ENCODE data around the gene KCNC4. TPM values are rescaled to one million over a fixed set of nuclear protein-coding genes. Genes with fewer than 3 reads are reported as not detected.

KCNC4 gene
- total and polyA plus RNA-seq, 2 of the 13 experiments (the other 11 are each of a cell fraction or from before 2014, with no cell fraction given), result 0.24 to 0.66 TPM

- no TSS peak for BruUV-seq (replicated peaks)
- no peak for FAIRE-seq
- CTCF ChIA-PET (ENCODE audit: low intra/inter-chr PET ratio, low total read pairs), result no interaction called here
Measured at GRCh38 chr1:110255392-110255787, 45.3 kb downstream of the KCNC4 start.

GRCh38 chr1:110258734-110259133 lies 48.6 kb downstream of the KCNC4 start:
- no peak overlapping the region for H3K4me2 ChIP-seq (ENCODE audit: low read depth, low read length)
- ChIA-PET POLR2A (no interaction called here), CTCF (ENCODE audit: low intra/inter-chr PET ratio, low total read pairs) (no interaction called here)
- peaks cover 2 to 39% of the 10 kb centered on the region in 2 experiments; a peak in 3 of 5 replicates for H3K27me3 ChIP-seq (ENCODE audit: control insufficient read depth in 1 of 2, insufficient read depth in 2 of 2, low read length in 2 of 2)
- ATAC-seq (no peak), FAIRE-seq (no peak), DNase-seq (ENCODE audit: low spot score) (no peak)
- no peak for TF ChIP-seq NCOR1 (IDR thresholded peaks at IDR 0.05; ENCODE audit: borderline replicate concordance, low read length)
- TF ChIP-seq AKAP8 (CRISPR knock-in tag; IDR thresholded peaks at IDR 0.05), result no peak
- TF ChIP-seq YY1 (IDR thresholded peaks at IDR 0.05; ENCODE audit: insufficient read depth, insufficient replicate concordance, low read depth, low read length), result no peak
- no peak for TF ChIP-seq GPBP1L1 (CRISPR knock-in tag; IDR thresholded peaks at IDR 0.05)
- TF ChIP-seq ZBTB3 (CRISPR knock-in tag; IDR thresholded peaks at IDR 0.05; ENCODE audit: borderline replicate concordance, low read depth), result no peak
- no peak for TF ChIP-seq HINFP (CRISPR knock-in tag; IDR thresholded peaks at IDR 0.05; ENCODE audit: low read depth)
- no peak for TF ChIP-seq BHLHE40 (IDR thresholded peaks at IDR 0.05; ENCODE audit: low read length)
- no peak for TF ChIP-seq NPAS2 (CRISPR knock-in tag; IDR thresholded peaks at IDR 0.05; ENCODE audit: borderline replicate concordance)
- TF ChIP-seq NAIF1 (CRISPR knock-in tag; IDR thresholded peaks at IDR 0.05; ENCODE audit: borderline replicate concordance), result no peak
- H3K4me1 ChIP-seq (ENCODE audit: insufficient read depth, low read length), result no peaks in the 10 kb centered on the region
- intact Hi-C loops (cut with micrococcal nuclease; ENCODE audit: unreplicated experiment), result no loop called here
- H3K27ac ChIP-seq (ENCODE audit: extremely low read length, insufficient read depth, low read length), result no peak overlapping the region
- WGBS (ENCODE audit: low lambda C conversion rate), result 0% methylated on average over 2 of the region's 2 CpGs
- no peak overlapping the region for H3K4me3 ChIP-seq (replicated peaks in 1 of 3; ENCODE audit: insufficient read depth in 1 of 3, low read depth in 2 of 3, low read length in 3 of 3)
- no peaks in the 10 kb centered on the region for H3K36me3 ChIP-seq (replicated peaks in 1 of 2; ENCODE audit: control insufficient read depth in 1 of 2, insufficient read depth in 2 of 2, low read length in 2 of 2)
- no peak overlapping the region for H3K9ac ChIP-seq (ENCODE audit: insufficient read depth, low read depth, low read length)
- no TSS peak for BruUV-seq (replicated peaks)
- no peaks in the 10 kb centered on the region for H4K20me1 ChIP-seq (ENCODE audit: insufficient read depth, low read length)
- no peaks in the 10 kb centered on the region for H3K9me3 ChIP-seq (ENCODE audit: low read length)
- in situ Hi-C loops (cut with HindIII; ENCODE audit: extremely low pct_ligation_motif_present, low pct_unique_long_range_greater_than_20kb), result no loop called here
- no peaks in the 10 kb centered on the region for H3K79me2 ChIP-seq (ENCODE audit: insufficient read depth, low read length)
- no peak overlapping the region for H2AFZ ChIP-seq (ENCODE audit: low read length)

More at GRCh38 chr1:110255392-110255787, 45.3 kb downstream of the KCNC4 start:
- Histone ChIP-seq H3K4me2 (ENCODE audit: low read depth, low read length) (no peak overlapping the region), H3K36me3 (replicated peaks in 1 of 2; ENCODE audit: control insufficient read depth in 1 of 2, insufficient read depth in 2 of 2, low read length in 2 of 2) (no peaks in the 10 kb centered on the region), H3K4me1 (ENCODE audit: insufficient read depth, low read length) (no peaks in the 10 kb centered on the region), H3K27ac (ENCODE audit: extremely low read length, insufficient read depth, low read length) (no peak overlapping the region), H4K20me1 (ENCODE audit: insufficient read depth, low read length) (no peaks in the 10 kb centered on the region), H3K9me3 (ENCODE audit: low read length) (no peaks in the 10 kb centered on the region), H3K9ac (ENCODE audit: insufficient read depth, low read depth, low read length) (no peak overlapping the region), H3K27me3 (ENCODE audit: control insufficient read depth in 1 of 2, insufficient read depth in 2 of 2, low read length in 2 of 2) (peaks cover 4 to 32% of the 10 kb centered on the region in 2 experiments; a peak in 3 of 5 replicates), H3K4me3 (replicated peaks in 1 of 3; ENCODE audit: insufficient read depth in 1 of 3, low read depth in 2 of 3, low read length in 3 of 3) (no peak overlapping the region), H2AFZ (ENCODE audit: low read length) (no peak overlapping the region), H3K79me2 (ENCODE audit: insufficient read depth, low read length) (no peaks in the 10 kb centered on the region)
- 51% methylated on average over 2 of the region's 4 CpGs for WGBS (ENCODE audit: low lambda C conversion rate)
- POLR2A ChIA-PET, result no interaction called here
- ATAC-seq, result no peak
- DNase-seq (ENCODE audit: low spot score), result no peak
- in situ Hi-C loops (cut with HindIII; ENCODE audit: extremely low pct_ligation_motif_present, low pct_unique_long_range_greater_than_20kb), result no loop called here
- intact Hi-C loops (cut with micrococcal nuclease; ENCODE audit: unreplicated experiment), result no loop called here
- TF ChIP-seq ZNF276 (CRISPR knock-in tag; IDR thresholded peaks at IDR 0.05; ENCODE audit: low read depth), result no peak
